ENCODE data around the gene C5AR2.
"Not testable (repeated sequence)": the region's sequence is repeated elsewhere in the genome, so short reads cannot be mapped to it uniquely, and the experiment has no call there.

Gene C5AR2

DNA sequence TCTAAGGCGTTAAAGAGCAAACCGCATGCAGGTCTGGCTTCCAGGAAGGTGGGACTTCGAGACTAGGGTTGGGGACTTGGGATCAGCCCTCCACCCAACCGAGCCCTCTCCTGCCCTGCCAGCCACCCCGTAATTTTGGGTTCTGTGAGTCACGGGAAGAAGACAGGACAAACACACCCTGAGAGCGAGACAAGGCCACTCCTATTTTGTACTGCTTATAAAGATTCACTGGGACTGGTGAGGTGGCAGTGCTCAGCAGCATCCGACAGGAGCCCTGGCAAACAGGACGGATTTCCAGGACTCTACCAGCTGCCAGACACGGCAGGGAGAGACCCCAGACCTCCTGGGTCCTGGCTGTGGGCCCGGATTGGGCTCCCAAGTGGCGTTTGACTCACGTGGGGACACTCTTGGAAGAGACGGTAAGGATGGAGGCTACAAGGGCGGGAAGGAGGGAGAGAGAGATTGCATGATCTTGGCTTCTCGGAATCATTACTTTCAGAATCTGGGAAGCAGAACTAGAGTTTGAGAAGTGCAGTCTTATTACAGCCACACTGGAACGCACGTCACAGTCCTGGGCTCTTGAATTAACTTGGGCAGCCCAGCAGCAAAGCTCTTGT, at the start of gene C5AR2:
Gene C5AR2 (plus strand): TSS at position 245 of the 617 bp plus-strand sequence. CDS start 8,625 bp downstream, outside the sequence.
- no peak for DNase-seq (ENCODE audit: low read depth in 2 of 3, low spot score in 1 of 3)

DNA sequence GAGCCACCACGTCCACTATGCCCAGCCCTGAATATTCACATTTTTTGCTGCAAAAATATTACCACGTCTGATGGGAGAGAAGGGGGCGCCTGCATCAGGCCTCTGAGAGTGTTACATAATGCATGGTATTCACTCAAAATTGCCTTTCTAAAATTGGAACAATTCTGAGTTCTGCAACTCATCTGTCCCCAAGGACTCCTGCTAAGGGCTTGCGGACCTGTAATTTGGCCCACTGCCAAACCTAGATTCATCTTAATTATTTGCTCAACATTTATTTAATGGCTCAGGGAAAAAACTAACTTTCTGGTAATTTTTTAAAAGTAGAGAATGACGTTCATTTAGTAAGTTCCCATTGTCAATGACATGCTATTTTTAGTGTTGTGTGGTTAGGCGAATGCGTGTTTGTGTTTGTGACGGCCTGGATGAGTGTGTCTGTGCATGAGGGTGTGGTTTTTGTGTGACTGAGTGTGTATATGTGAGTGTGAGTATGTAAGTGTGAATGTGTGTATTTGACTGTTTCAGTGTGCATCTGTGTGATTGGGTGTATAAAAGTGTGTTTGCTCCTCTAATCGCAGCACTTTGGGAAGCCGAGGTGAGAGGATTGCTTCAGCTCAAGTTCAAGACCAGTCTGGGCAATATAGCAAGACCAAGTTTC, 48.4 kb upstream of the C5AR2 start:
- no peak for DNase-seq (ENCODE audit: low read depth in 2 of 3, low spot score in 1 of 3)

DNA sequence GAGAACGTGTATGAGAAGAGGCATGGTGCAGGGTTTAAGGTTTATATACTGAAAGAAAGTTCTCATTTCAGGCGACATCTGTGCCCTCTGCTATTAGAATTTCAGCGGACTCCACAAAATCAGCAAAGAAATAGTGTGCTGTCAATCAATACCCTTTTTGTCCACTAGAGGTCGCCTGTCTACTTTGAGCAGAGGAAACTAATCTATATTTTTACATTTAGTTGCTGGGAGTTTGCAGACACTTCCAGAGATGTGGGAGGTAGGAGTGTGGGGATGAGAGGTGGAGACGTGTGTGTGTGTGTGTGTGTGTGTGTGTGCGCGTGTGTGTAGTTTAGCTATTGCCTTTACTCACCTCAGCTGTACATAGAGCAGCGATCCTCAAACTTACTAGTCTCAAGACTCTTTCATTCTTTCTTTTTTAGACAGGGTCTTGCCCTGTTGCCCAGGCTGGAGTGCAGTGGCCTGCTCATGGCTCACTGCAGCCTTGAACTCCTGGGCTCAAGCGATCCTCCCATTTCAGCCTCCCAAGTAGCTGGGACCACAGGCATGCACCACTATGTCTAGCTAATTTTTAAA, 47.6 kb upstream of the C5AR2 start:
- DNase-seq (ENCODE audit: low read depth in 2 of 3, low spot score in 1 of 3) = peak in 1 of 3 donors; percentile 84

DNA sequence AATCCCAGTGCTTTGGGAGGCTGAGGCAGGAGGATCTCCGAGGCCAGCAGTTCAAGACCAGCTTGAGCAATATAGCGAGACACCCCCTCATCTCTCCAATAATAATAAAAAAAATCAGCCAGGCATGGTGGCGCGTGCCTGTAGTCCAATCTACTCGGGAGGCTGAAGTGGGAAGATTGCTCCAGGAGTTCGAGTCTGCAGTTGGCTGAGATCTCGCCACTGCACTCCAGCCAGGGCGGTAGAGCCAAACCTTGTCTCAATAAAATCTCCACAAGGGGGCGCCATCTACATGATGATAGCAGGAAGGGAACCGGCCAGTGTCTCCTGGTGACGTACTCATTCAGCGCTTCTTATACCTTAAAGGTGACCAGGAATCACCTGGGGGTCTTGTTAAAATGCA, 35.9 kb upstream of the C5AR2 start:
- peak; percentile 54 to 96 (median 65) for DNase-seq (ENCODE audit: low read depth in 2 of 3, low spot score in 1 of 3)

DNA sequence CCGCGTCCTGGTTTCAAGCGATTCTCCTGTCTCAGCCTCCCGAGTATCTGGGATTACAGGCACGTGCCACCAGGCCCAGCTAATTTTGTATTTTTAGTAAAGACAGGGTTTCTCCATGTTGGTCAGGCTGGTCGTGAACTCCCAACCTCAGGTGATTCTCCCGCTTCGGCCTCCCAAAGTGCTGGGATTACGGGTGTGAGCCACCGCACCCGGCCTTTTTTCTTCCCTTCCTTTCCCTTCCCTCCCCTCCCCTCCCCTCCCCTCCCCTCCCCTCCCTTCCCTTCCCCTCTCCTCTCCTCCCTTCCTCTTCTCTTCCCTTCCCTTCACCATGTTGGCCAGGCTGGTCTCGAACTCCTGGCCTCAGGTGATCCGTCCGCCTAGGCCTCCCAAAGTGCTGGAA, 31.1 kb upstream of the C5AR2 start:
- DNase-seq (ENCODE audit: low read depth in 2 of 3, low spot score in 1 of 3) = not testable (repeated sequence)

DNA sequence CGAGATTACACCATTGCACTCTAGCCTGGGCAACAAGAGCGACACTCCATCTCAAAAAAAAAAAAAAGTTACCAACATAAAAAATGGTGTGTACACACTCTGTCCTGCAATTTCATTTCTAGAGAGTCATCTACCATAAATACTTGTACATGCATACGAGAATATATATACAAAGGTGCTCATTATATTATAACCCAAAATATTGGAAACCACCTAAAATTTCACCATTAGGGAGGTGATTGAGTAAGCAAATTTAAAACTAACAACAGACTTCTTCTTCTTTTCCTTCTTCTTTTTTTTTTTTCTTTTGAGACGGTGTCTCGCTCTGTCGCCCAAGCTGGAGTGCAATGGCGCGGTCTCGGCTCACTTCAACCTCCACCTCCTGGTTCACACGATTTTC, 29.7 kb upstream of the C5AR2 start:
- no peak for DNase-seq (ENCODE audit: low read depth in 2 of 3, low spot score in 1 of 3)

DNA sequence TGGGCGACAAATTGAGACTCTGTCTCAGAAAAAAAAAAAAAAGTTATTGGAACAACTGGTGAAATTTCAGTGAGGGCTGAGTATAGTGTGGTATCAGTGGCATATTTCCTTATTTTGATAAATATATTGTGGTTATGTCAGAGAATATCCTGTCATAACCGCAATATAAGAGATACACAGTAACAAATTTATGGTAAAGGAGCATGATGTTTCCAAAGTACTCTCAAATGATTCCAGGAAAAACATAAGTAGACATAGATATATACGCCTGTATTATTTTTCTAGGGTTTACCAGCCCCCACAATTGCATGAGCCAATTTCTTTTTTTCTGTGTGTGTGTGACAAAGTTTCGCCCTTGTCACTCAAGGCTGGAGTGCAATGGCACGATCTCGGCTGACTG, 28.0 kb upstream of the C5AR2 start:
- no peak for DNase-seq (ENCODE audit: low read depth in 2 of 3, low spot score in 1 of 3)

DNA sequence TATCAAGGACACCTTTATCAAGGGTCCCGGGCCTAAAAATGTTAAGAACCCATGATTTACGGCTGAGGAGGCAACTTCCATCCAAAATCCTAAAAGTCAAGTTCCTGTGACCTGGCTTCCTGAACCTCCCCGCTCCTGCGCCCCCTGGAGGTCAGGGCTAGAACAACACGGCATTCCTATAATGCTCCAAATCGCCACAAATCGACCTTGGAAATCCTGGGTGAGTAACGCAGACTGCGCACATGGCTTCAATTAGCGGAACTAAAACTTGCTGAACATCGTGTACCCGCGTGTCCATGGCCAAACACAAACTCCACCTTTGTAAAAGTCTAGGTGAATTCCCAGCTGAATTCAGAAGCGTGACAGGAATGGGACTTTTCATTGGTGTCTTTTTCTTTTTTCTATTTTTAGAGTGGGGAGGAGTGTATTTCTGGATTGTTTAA, 26.6 kb upstream of the C5AR2 start:
- peak; percentile 21 to 48 (median 21) for DNase-seq (ENCODE audit: low read depth in 2 of 3, low spot score in 1 of 3)

DNA sequence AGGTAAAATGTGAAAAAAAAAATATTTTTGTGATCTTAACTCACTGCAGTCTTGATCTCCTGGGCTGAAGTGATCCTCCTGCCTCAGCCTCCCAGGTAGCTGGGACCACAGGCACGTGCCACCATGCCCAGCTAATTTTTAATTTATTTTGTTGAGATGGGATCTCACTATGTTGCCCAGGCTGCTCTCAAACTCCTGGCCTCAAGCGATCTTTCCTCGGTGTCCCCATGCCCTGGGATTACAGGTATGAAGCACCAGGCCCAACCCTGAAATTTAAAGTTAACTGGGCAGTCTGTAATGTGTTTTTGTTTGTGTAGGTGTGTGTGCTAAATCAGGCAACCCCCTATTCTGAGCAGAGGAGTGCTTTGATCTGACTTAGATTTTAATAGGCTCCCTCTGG, 25.7 kb upstream of the C5AR2 start:
- no peak for DNase-seq (ENCODE audit: low read depth in 2 of 3, low spot score in 1 of 3)

DNA sequence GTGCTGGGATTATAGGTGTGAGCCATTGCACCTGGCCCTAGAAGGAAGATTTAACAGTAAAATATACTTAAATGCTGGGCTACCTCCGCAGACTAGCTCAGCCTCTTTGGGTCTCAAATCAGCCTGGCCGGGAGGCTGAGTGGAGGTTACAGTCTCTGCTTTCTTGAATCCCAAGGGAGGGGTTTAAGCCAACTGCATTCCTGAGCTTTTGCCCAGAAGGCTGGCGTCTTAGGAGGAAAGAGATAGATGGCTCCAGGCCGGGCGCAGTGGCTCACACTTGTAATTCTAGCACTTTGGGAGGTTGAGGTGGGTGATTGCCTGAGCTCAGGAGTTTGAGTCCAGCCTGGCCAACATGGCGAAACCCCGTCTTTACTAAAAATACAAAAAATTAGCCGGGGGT, 22.9 kb upstream of the C5AR2 start:
- no peak for DNase-seq (ENCODE audit: low read depth in 2 of 3, low spot score in 1 of 3)

DNA sequence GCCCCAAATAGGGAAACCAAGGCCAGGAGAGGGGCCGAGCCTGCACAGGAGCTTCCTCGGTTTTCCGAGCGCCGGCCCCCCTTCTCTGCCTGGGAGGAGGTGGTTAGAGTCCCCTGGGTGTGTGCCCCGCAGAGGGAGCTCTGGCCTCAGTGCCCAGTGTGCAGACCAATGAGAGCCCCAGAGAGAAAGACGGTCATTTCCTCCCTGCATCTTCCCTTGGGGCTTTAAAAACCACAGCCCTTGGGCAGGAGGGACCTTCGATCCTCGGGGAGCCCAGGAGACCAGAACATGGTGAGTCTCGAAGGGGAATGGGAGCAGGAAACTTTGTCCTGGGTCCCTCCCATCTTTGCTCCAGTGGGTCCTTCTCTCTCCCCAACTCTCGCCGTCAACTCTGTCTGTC, 22.4 kb upstream of the C5AR2 start, which contains the start of gene C5AR1:
Gene C5AR1 (plus strand): TSS at position 254 of the 400 bp plus-strand sequence. CDS start 35 bp downstream, at position 289.
- DNase-seq (ENCODE audit: low read depth in 2 of 3, low spot score in 1 of 3) = no peak

DNA sequence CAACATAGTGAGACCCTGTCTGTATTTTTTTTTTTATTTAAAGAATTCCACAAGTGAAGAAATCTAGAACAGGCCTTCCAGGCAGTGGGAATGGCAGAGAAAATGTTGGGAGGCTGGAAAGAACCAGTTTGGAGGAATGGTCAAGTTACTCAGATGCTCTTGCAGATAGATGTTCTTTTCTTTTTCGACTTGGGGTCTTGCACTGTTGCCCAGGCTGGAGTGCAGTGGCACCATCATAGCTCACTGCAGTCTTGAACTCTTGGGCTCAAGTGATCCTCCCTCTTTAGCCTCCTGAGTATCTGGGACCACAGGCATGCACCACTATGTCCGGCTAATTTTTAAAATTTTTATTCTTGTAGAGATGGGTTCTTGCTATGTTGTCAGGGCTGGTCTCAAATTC, 21.7 kb upstream of the C5AR2 start:
- no peak for DNase-seq (ENCODE audit: low read depth in 2 of 3, low spot score in 1 of 3)

DNA sequence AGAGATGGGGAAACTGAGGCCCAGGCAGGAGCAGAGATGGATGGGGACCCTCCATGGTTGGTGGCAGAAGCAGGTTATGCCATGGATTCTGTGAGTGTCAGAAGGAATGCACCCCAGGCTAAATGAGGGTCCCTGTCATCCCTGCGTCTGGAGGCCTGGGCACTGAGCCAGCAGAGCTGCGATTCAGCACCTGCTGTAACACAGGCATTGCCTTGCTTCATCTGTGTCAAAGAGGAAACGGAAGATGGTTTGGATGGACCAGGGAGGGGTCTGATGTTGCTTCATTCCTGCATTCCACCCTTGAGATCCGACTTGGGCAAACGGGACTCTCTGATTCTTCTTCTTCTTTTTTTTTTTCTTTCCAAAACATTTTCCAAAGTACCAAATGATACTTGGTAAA, 21.2 kb upstream of the C5AR2 start:
- DNase-seq (ENCODE audit: low read depth in 2 of 3, low spot score in 1 of 3) = no peak

DNA sequence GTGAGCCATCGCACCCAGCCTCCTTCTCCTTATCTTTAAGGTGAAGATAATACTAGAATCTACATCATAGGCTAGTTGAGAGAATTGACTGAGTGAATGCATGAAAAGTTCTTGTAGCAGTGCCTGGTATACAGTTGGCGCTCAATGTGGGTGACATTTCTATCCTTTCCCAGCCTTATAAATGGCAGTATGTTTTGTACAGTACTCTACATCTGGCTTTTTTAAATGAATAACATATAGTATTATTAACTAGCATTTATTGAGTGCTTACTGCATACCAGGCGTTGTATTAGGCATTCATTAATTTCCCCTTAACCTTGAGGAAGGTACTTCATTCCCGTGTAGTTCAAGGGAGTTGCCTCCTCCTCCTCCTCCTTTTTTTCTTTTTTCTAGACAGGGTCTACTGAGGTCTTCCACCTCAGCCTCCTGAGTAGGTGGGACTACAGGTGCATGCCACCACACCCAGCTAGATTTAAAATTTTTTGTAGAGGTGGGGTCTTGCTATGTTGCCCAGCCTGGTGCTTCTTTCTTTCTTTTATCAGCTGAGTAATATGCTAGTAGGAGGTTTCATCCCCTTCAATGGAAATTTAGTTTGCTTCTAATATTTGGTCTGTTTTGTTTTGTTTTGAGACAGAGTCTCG, 19.5 kb upstream of the C5AR2 start:
- DNase-seq (ENCODE audit: low read depth in 2 of 3, low spot score in 1 of 3) = no peak

DNA sequence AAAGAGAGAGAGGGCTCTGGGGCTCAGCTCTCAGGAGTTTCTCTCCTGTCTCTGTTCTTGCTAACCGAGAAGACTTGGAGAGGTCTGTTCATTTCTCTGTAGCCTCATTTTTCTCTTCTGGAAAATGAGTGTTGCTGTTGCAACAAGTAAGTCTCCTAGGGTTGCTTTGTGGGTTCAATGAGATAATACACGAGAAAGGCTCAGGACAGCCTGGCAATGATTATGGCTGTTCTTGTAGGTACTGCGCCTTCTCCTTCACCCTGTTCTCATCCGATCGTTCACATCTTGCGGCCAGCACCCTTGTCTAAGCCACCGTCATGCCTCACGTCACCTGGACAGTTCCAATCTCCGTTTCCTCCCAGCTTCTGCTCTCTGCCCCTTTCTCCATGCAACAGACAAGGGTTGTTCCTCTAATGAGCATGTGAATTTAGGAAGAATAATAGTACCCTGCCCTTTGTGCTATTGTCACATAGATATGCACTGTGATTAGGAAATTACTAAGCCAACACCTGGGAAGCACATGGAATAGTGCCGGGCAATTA, 18.1 kb upstream of the C5AR2 start:
- no peak for DNase-seq (ENCODE audit: low read depth in 2 of 3, low spot score in 1 of 3)

DNA sequence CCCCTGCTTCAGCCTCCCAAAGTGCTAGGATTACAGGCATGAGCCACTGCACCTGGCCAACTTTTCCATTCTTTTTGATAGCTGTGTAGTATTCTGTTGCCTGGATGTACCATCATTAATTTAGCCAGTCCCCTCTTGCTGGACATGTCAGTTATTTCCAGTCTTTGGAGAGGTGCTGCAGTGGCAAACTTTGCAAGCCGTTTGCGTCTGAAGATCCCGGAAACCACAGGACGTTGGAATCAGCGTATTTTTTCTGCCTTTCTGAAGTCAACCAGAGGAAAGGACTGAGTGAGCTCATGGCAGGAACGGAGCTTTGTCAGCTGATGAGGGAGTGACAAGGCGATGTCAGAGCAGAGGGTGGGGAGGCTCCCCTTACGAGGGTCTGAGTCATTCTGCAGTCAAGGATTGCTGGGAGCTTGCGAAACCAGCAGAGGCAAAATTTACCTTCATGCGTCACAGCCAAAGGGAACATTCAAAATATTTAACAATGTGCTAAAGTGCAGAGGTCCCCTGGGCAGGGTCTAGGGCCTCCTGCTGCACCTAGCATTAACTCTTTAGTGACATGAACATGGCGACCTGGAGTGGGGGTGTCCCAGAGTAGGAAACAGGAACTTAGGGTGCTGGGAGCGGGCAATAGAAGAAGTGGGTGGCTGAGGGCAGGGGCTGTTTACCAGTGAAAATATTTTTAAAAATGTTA, 16.7 kb upstream of the C5AR2 start:
- peak; percentile 3 to 15 (median 4) for DNase-seq (ENCODE audit: low read depth in 2 of 3, low spot score in 1 of 3)

DNA sequence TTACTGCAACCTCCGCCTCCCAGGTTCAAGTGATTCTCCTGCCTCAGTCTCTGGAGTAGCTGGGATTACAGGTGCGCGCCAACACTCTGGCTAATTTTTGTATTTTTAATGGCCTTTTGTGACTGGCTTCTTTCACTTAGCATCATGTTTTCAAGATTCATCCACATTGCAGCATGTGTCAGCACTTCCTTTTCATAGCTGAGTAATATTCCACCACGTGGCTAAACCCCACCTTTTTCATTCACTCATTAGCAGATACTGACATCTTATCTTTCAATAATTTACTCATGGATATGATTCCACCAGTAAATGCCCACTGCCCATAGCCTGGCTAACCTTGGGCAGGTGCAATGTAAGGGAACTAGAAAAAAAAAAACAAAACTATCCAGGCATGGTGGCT, 15.5 kb upstream of the C5AR2 start:
- no peak for DNase-seq (ENCODE audit: low read depth in 2 of 3, low spot score in 1 of 3)

DNA sequence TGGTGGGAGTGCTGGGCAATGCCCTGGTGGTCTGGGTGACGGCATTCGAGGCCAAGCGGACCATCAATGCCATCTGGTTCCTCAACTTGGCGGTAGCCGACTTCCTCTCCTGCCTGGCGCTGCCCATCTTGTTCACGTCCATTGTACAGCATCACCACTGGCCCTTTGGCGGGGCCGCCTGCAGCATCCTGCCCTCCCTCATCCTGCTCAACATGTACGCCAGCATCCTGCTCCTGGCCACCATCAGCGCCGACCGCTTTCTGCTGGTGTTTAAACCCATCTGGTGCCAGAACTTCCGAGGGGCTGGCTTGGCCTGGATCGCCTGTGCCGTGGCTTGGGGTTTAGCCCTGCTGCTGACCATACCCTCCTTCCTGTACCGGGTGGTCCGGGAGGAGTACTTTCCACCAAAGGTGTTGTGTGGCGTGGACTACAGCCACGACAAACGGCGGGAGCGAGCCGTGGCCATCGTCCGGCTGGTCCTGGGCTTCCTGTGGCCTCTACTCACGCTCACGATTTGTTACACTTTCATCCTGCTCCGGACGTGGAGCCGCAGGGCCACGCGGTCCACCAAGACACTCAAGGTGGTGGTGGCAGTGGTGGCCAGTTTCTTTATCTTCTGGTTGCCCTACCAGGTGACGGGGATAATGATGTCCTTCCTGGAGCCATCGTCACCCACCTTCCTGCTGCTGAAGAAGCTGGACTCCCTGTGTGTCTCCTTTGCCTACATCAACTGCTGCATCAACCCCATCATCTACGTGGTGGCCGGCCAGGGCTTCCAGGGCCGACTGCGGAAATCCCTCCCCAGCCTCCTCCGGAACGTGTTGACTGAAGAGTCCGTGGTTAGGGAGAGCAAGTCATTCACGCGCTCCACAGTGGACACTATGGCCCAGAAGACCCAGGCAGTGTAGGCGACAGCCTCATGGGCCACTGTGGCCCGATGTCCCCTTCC, 11.8 kb upstream of the C5AR2 start:
- no peak for DNase-seq (ENCODE audit: low read depth in 2 of 3, low spot score in 1 of 3)

DNA sequence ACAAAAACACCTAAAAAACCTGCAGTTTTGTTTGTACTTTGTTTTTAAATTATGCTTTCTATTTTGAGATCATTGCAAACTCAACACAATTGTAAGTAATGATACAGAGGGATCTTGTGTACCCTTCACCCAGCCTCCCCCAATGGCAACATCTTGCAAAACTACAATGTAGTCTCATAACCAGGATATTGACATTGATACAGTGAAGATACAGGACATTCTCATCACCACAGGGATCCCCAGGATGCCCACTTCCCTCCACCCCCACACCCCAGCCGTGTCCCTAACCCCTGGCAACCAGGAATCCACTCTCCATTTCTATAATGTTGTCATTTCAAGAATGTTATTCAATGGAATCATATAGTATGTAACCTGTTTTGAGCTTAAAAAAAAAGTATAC, 10.3 kb upstream of the C5AR2 start:
- no peak for DNase-seq (ENCODE audit: low read depth in 2 of 3, low spot score in 1 of 3)

DNA sequence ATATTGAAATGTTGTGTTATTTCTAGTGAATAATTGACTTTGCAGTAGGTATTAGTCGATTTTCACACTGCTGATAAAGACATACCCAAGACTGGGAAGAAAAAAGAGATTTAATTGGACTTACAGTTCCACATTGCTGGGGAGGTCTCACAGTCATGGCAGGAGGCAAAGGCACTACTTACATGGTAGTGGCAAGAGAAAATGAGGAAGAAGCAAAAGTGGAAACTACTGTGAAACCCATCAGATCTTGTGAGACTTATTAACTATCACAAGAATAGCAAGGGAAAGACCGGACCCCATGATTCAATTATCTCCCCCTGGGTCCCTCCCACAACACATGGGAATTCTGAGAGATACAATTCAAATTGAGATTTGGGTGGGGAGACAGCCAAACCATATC, 9.9 kb upstream of the C5AR2 start:
- DNase-seq (ENCODE audit: low read depth in 2 of 3, low spot score in 1 of 3) = no peak

All from stimulated activated CD4-positive, alpha-beta T cell treated with anti-CD3 and anti-CD28 coated beads, Interleukin-12 subunit alpha, Interleukin-12 subunit beta, amount 100 ng/mL, for 48 hours (primary cell).